WTC11 (cell line): ENCODE measurements around the gene GABBR2. TPM values are rescaled to one million over a fixed set of nuclear protein-coding genes. Genes with fewer than 3 reads are reported as not detected.

ENCODE experiments used
- ATAC-seq: fragments of 200-7000 bp; cut with Tn5 transposase; 2 replicates; pipeline ENCODE4 v1.10.0; 2021; ENCODE audit warnings: mild to moderate bottlenecking, moderate library complexity
- CTCF ChIA-PET: fragments of 300-600 bp; sonication (Branson Sonifier 250); formaldehyde crosslinking; loops from one replicate; lab custom pipeline; 2021; ENCODE audit warnings: antibody characterized with exemption; lab: Charles Lee
- POLR2A ChIA-PET: fragments of 350-600 bp; sonication (Branson Sonifier 250); formaldehyde crosslinking; loops from one replicate; lab custom pipeline; 2021; ENCODE audit warnings: antibody characterized with exemption; lab: Charles Lee
- DNase-seq: peaks from one replicate; pipeline ENCODE4 v3.0.0; 2021; ENCODE audit warnings: low spot score
- H3K27ac Mint-ChIP-seq: 2 replicates; pipeline ENCODE4 v1.8.0; 2021; ENCODE audit warnings: mixed read lengths
- H3K27me3 Mint-ChIP-seq: 2 replicates; pipeline ENCODE4 v1.8.0; 2021; ENCODE audit warnings: low read depth, mild to moderate bottlenecking, moderate library complexity, mixed read lengths
- H3K36me3 Mint-ChIP-seq: 2 replicates; pipeline ENCODE4 v1.8.0; 2021; ENCODE audit warnings: mixed read lengths
- H3K4me1 Mint-ChIP-seq: 2 replicates; pipeline ENCODE4 v1.8.0; 2022; ENCODE audit warnings: mixed read lengths
- H3K4me3 Mint-ChIP-seq: 2 replicates; pipeline ENCODE4 v1.8.0; 2021; ENCODE audit warnings: mild to moderate bottlenecking, moderate library complexity, mixed read lengths
- H3K9me3 Mint-ChIP-seq: 2 replicates; pipeline ENCODE4 v1.8.0; 2021; ENCODE audit warnings: mixed read lengths
- ESRRA ChIP-seq: sonication (generic); formaldehyde crosslinking; IDR thresholded peaks from 2 replicates; pipeline ENCODE4 v1.8.1; 2022; ENCODE audit warnings: mild to moderate bottlenecking, missing genetic modification reagents, borderline replicate concordance
- FOXJ3 ChIP-seq: sonication (generic); formaldehyde crosslinking; IDR thresholded peaks from 2 replicates; pipeline ENCODE4 v1.9.0; 2021; ENCODE audit warnings: missing genetic modification reagents, mild to moderate bottlenecking, borderline replicate concordance
- GABPB1 ChIP-seq: sonication (generic); formaldehyde crosslinking; IDR thresholded peaks from 2 replicates; pipeline ENCODE4 v1.8.1; 2023; ENCODE audit warnings: mild to moderate bottlenecking, missing genetic modification reagents
- GRHL2 ChIP-seq: fragments of 250-450 bp; sonication (Bioruptor Pico); IDR thresholded peaks from 2 replicates; pipeline ENCODE4 v1.8.0; 2022; ENCODE audit warnings: mild to moderate bottlenecking, moderate library complexity; ENCODE audit not compliant: insufficient replicate concordance, severe bottlenecking
- GTF2I ChIP-seq: fragments of 250-450 bp; sonication (Bioruptor Pico); conservative IDR thresholded peaks from 2 replicates; pipeline ENCODE4 v1.4.0; 2021; ENCODE audit warnings: mild to moderate bottlenecking
- IRF2 ChIP-seq: sonication (generic); formaldehyde crosslinking; IDR thresholded peaks from 2 replicates; pipeline ENCODE4 v1.8.0; 2022; ENCODE audit warnings: low read depth, missing genetic modification reagents, borderline replicate concordance
- JAZF1 ChIP-seq: fragments of 250-450 bp; sonication (Bioruptor Pico); IDR thresholded peaks from 2 replicates; pipeline ENCODE4 v1.9.0; 2021; ENCODE audit warnings: moderate library complexity, mild to moderate bottlenecking, inconsistent platforms
- MYBL2 ChIP-seq: sonication (generic); formaldehyde crosslinking; IDR thresholded peaks from 2 replicates; pipeline ENCODE4 v1.8.1; 2023; ENCODE audit warnings: mild to moderate bottlenecking, moderate library complexity, missing genetic modification reagents
- NFATC4 ChIP-seq: fragments of 250-450 bp; sonication (Bioruptor Pico); IDR thresholded peaks from 2 replicates; pipeline ENCODE4 v1.9.0; 2021; ENCODE audit warnings: mild to moderate bottlenecking
- NFYB ChIP-seq: sonication (generic); formaldehyde crosslinking; conservative IDR thresholded peaks from 2 replicates; pipeline ENCODE4 v1.8.0; 2022; ENCODE audit warnings: low read depth, missing genetic modification reagents
- SMAD4 ChIP-seq: sonication (generic); formaldehyde crosslinking; IDR thresholded peaks from 2 replicates; pipeline ENCODE4 v1.8.0; 2022; ENCODE audit warnings: mild to moderate bottlenecking, missing genetic modification reagents
- TEAD4 ChIP-seq: sonication (generic); formaldehyde crosslinking; IDR thresholded peaks from 2 replicates; pipeline ENCODE4 v1.8.0; 2022; ENCODE audit warnings: mild to moderate bottlenecking, missing genetic modification reagents
- TP53 ChIP-seq: sonication (generic); formaldehyde crosslinking; IDR thresholded peaks from 2 replicates; pipeline ENCODE4 v1.8.1; 2023; ENCODE audit warnings: mild to moderate bottlenecking, missing genetic modification reagents
- ZBTB21 ChIP-seq: sonication (generic); formaldehyde crosslinking; IDR thresholded peaks from 2 replicates; pipeline ENCODE4 v1.8.1; 2023; ENCODE audit warnings: mild to moderate bottlenecking, missing genetic modification reagents, borderline replicate concordance
- ZNF121 ChIP-seq: sonication (generic); formaldehyde crosslinking; IDR thresholded peaks from 2 replicates; pipeline ENCODE4 v1.8.0; 2023; ENCODE audit warnings: missing genetic modification reagents
- ZNF138 ChIP-seq: sonication (generic); formaldehyde crosslinking; conservative IDR thresholded peaks from 2 replicates; pipeline ENCODE4 v1.8.1; 2022; ENCODE audit warnings: mild to moderate bottlenecking, moderate library complexity, missing genetic modification reagents
- ZNF317 ChIP-seq: sonication (generic); formaldehyde crosslinking; IDR thresholded peaks from 2 replicates; pipeline ENCODE4 v1.8.1; 2023; ENCODE audit warnings: low read depth, mild to moderate bottlenecking, moderate library complexity, missing genetic modification reagents, borderline replicate concordance
- total RNA-seq: library from RNA; stranded (reverse); gene quantifications from 3 replicates; pipeline ENCODE4 v1.2.3, GENCODE V29; 2021
- TF ChIP-seq, protein P1 (sequence below): fragments of 250-450 bp; sonication (Bioruptor Pico); IDR thresholded peaks from 2 replicates; pipeline ENCODE4 v1.9.0; 2021; ENCODE audit warnings: mild to moderate bottlenecking
- TF ChIP-seq, protein P2 (sequence below): sonication (generic); formaldehyde crosslinking; IDR thresholded peaks from 2 replicates; pipeline ENCODE4 v1.8.0; 2022; ENCODE audit warnings: mild to moderate bottlenecking, missing genetic modification reagents
- TF ChIP-seq, protein P3 (sequence below): sonication (generic); formaldehyde crosslinking; IDR thresholded peaks from 2 replicates; pipeline ENCODE4 v1.8.1; 2023; ENCODE audit warnings: mild to moderate bottlenecking, missing genetic modification reagents
- TF ChIP-seq, protein P4 (sequence below): fragments of 250-450 bp; sonication (Bioruptor Pico); IDR thresholded peaks from 2 replicates; pipeline ENCODE4 v1.9.0; 2021; ENCODE audit warnings: mild to moderate bottlenecking, borderline replicate concordance
- TF ChIP-seq, protein P5 (sequence below): sonication (generic); formaldehyde crosslinking; IDR thresholded peaks from 2 replicates; pipeline ENCODE4 v1.8.1; 2022; ENCODE audit warnings: low read depth, missing genetic modification reagents, borderline replicate concordance

The GABBR2 gene
- total RNA-seq, 1 experiment from 2014 or later, result 0.92 TPM

DNA sequence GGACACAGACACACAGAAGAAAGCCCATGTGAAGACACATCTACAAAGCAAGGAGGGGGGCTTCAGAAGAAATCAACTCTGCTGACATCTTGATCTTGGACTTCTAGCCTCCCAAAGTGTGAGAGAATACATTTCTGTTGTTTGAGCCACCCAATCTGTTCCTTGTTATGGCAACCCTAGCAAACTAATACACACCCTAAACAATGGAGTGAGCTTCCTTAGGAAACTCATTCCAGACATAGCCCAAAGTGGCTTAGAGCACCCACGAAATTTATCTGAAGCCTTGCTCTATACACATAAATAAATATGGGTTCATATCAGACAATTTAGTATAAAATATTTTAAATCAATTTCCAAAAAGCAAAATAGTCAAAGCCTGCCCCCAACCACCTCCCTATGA is 445.7 kb downstream of the GABBR2 start:
- no peak for DNase-seq
- Mint-ChIP-seq H3K4me3 (no peak overlapping the region), H3K27me3 (no peaks in the 10 kb centered on the region), H3K4me1 (peaks cover 43% of the 10 kb centered on the region), H3K9me3 (no peaks in the 10 kb centered on the region), H3K27ac (no peak overlapping the region), H3K36me3 (no peaks in the 10 kb centered on the region)
- ChIA-PET CTCF (interaction anchor here (0.6 to 2.4 kb wide), 11 partner anchors 8 to 228 kb away, joined by 3 to 10 read pairs (median 5); partner anchors contain the start of genes NANS and TBC1D2), POLR2A (interaction anchor here (1.5 kb wide), 1 partner anchor 144 kb away, joined by 4 read pairs; the partner anchor contains the start of gene TRIM14)
- no peak for TF ChIP-seq TEAD4 (CRISPR knock-in tag)
- no peak for TF ChIP-seq FOXJ3 (CRISPR knock-in tag)
- no peak for TF ChIP-seq ZNF138 (CRISPR knock-in tag)
- no peak for TF ChIP-seq NFYB (CRISPR knock-in tag)
- TF ChIP-seq NFATC4 (CRISPR knock-in tag), result no peak
- TF ChIP-seq GABPB1 (CRISPR knock-in tag), result no peak
- no peak for TF ChIP-seq GRHL2
- no peak for TF ChIP-seq ZNF317
- no peak for TF ChIP-seq IRF2 (CRISPR knock-in tag)
- TF ChIP-seq, protein P1, sequence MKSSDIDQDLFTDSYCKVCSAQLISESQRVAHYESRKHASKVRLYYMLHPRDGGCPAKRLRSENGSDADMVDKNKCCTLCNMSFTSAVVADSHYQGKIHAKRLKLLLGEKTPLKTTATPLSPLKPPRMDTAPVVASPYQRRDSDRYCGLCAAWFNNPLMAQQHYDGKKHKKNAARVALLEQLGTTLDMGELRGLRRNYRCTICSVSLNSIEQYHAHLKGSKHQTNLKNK (CRISPR knock-in tag), result no peak
- no peak for TF ChIP-seq ZNF121 (CRISPR knock-in tag)
- no peak for TF ChIP-seq GTF2I (CRISPR knock-in tag)
- TF ChIP-seq, protein P2, sequence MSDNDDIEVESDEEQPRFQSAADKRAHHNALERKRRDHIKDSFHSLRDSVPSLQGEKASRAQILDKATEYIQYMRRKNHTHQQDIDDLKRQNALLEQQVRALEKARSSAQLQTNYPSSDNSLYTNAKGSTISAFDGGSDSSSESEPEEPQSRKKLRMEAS (CRISPR knock-in tag), result no peak
- ATAC-seq, result no peak

DNA sequence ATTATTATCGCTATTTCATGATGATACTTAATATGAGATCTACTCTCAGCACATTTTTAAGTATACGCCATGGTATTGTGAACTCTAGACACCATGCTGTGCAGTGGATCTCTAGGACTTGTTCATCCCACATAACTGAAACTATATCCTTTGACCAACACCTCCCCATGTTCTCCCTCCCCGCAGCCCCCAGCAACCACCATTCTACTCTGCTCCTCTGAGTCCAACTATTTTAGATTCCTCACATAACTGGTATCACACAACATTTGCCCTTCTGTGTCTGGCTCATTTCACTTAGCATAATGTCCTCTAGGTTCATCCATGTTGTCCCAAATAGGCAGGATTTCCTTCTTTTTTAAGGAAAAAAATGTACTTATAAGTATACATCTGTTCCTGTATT is 446.7 kb downstream of the GABBR2 start:
- Mint-ChIP-seq H3K27ac (no peak overlapping the region), H3K27me3 (no peaks in the 10 kb centered on the region), H3K4me3 (no peak overlapping the region), H3K36me3 (no peaks in the 10 kb centered on the region), H3K9me3 (no peaks in the 10 kb centered on the region), H3K4me1 (peaks cover 34% of the 10 kb centered on the region)
- ChIA-PET CTCF (interaction anchor here (0.6 to 1.9 kb wide), 4 partner anchors 27 to 698 kb away, joined by 3 to 6 read pairs (median 5); no protein-coding TSS in a partner anchor), POLR2A (no interaction called here)
- no peak for ATAC-seq
- DNase-seq, result no peak
- no peak for TF ChIP-seq NFATC4 (CRISPR knock-in tag)
- no peak for TF ChIP-seq ESRRA
- no peak for TF ChIP-seq GTF2I (CRISPR knock-in tag)
- no peak for TF ChIP-seq TP53 (CRISPR knock-in tag)
- TF ChIP-seq, protein P3, sequence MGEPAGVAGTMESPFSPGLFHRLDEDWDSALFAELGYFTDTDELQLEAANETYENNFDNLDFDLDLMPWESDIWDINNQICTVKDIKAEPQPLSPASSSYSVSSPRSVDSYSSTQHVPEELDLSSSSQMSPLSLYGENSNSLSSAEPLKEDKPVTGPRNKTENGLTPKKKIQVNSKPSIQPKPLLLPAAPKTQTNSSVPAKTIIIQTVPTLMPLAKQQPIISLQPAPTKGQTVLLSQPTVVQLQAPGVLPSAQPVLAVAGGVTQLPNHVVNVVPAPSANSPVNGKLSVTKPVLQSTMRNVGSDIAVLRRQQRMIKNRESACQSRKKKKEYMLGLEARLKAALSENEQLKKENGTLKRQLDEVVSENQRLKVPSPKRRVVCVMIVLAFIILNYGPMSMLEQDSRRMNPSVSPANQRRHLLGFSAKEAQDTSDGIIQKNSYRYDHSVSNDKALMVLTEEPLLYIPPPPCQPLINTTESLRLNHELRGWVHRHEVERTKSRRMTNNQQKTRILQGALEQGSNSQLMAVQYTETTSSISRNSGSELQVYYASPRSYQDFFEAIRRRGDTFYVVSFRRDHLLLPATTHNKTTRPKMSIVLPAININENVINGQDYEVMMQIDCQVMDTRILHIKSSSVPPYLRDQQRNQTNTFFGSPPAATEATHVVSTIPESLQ (CRISPR knock-in tag), result no peak
- TF ChIP-seq JAZF1, result no peak
- TF ChIP-seq, protein P4, sequence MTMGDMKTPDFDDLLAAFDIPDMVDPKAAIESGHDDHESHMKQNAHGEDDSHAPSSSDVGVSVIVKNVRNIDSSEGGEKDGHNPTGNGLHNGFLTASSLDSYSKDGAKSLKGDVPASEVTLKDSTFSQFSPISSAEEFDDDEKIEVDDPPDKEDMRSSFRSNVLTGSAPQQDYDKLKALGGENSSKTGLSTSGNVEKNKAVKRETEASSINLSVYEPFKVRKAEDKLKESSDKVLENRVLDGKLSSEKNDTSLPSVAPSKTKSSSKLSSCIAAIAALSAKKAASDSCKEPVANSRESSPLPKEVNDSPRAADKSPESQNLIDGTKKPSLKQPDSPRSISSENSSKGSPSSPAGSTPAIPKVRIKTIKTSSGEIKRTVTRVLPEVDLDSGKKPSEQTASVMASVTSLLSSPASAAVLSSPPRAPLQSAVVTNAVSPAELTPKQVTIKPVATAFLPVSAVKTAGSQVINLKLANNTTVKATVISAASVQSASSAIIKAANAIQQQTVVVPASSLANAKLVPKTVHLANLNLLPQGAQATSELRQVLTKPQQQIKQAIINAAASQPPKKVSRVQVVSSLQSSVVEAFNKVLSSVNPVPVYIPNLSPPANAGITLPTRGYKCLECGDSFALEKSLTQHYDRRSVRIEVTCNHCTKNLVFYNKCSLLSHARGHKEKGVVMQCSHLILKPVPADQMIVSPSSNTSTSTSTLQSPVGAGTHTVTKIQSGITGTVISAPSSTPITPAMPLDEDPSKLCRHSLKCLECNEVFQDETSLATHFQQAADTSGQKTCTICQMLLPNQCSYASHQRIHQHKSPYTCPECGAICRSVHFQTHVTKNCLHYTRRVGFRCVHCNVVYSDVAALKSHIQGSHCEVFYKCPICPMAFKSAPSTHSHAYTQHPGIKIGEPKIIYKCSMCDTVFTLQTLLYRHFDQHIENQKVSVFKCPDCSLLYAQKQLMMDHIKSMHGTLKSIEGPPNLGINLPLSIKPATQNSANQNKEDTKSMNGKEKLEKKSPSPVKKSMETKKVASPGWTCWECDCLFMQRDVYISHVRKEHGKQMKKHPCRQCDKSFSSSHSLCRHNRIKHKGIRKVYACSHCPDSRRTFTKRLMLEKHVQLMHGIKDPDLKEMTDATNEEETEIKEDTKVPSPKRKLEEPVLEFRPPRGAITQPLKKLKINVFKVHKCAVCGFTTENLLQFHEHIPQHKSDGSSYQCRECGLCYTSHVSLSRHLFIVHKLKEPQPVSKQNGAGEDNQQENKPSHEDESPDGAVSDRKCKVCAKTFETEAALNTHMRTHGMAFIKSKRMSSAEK (CRISPR knock-in tag), result no peak
- TF ChIP-seq MYBL2, result no peak
- TF ChIP-seq SMAD4 (CRISPR knock-in tag), result no peak
- TF ChIP-seq ZBTB21 (CRISPR knock-in tag), result no peak
- no peak for TF ChIP-seq IRF2 (CRISPR knock-in tag)
- TF ChIP-seq, protein P5, sequence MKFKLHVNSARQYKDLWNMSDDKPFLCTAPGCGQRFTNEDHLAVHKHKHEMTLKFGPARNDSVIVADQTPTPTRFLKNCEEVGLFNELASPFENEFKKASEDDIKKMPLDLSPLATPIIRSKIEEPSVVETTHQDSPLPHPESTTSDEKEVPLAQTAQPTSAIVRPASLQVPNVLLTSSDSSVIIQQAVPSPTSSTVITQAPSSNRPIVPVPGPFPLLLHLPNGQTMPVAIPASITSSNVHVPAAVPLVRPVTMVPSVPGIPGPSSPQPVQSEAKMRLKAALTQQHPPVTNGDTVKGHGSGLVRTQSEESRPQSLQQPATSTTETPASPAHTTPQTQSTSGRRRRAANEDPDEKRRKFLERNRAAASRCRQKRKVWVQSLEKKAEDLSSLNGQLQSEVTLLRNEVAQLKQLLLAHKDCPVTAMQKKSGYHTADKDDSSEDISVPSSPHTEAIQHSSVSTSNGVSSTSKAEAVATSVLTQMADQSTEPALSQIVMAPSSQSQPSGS (CRISPR knock-in tag), result no peak
- TF ChIP-seq, protein P1 (CRISPR knock-in tag), result no peak
- TF ChIP-seq ZNF138 (CRISPR knock-in tag), result no peak
